Kidney (tissue), 14 donors: ENCODE measurements around the gene OTUB2. TPM values are rescaled to one million over a fixed set of nuclear protein-coding genes. Genes with fewer than 3 reads are reported as not detected.

ENCODE experiments used
- DNase-seq, 5 donors: peaks; one replicate each; pipeline ENCODE4 v3.0.0-alpha.2; 2013 to 2020
- FAIRE-seq: peaks from 2 replicates; lab custom pipeline; 2012; peaks lifted over from hg19 to GRCh38; lab: Jason Lieb, UNC
- H3K27ac ChIP-seq, 2 donors: one replicate each; pipeline ENCODE4 v1.7.0; 2013; ENCODE audit warnings: low read depth in 2 of 2, low read length in 2 of 2, inconsistent platforms in 1 of 2
- H3K27me3 ChIP-seq: one replicate; pipeline ENCODE4 v1.7.1; 2013; ENCODE audit warnings: low read length, inconsistent platforms; ENCODE audit not compliant: control insufficient read depth, insufficient read depth
- H3K36me3 ChIP-seq, 3 donors: one replicate each; pipeline versions ENCODE4 v1.7.0 to v1.7.1; 2013; ENCODE audit warnings: low read length in 3 of 3, control low read depth in 1 of 3, inconsistent platforms in 1 of 3; ENCODE audit not compliant: insufficient read depth in 3 of 3, control insufficient read depth in 2 of 3
- H3K4me1 ChIP-seq, 3 donors: one replicate each; pipeline versions ENCODE4 v1.7.0 to v1.7.1; 2013; ENCODE audit warnings: low read length in 3 of 3, inconsistent platforms in 1 of 3, low read depth in 1 of 3; ENCODE audit not compliant: control insufficient read depth in 2 of 3, insufficient read depth in 2 of 3
- H3K4me3 ChIP-seq, 3 donors: one replicate each; pipeline versions ENCODE4 v1.7.0 to v1.8.1; 2013; ENCODE audit warnings: low read length in 3 of 3, control low read depth in 1 of 3, inconsistent platforms in 1 of 3
- H3K9ac ChIP-seq, 3 donors: one replicate each; pipeline versions ENCODE4 v1.7.0 to v1.7.1; 2013; ENCODE audit warnings: low read length in 3 of 3, control low read depth in 1 of 3, inconsistent platforms in 1 of 3
- H3K9me3 ChIP-seq, 3 donors: one replicate each; pipeline versions ENCODE4 v1.7.0 to v1.7.1; 2013; ENCODE audit warnings: low read length in 3 of 3, control low read depth in 1 of 3, inconsistent platforms in 1 of 3; ENCODE audit not compliant: control insufficient read depth in 2 of 3, insufficient read depth in 1 of 3
- intact Hi-C: fragments of 100-400 bp; cut with DNase I; formaldehyde crosslinking; loops from one replicate; pipeline ENCODE4 v1.11.1; 2022
- polyA plus RNA-seq: library from polyadenylated mRNA; stranded (reverse); fragments of 350-450 nt; fragmentation: Illumina TruSeq; extraction: RNeasy Lipid Tissue Mini Kit (QIAGEN cat#74804); gene quantifications from one replicate; pipeline ENCODE4 v1.2.3, GENCODE V29; 2014; ENCODE audit warnings: low read depth, low replicate concordance; ENCODE audit not compliant: insufficient read depth
- total RNA-seq: library from RNA; stranded (reverse); fragmentation: NEBNext Ultra II Directional; extraction: Animal tissue kit (Norgen Biotek cat#: 25700); gene quantifications from one replicate; pipeline ENCODE4 v1.2.1, GENCODE V29; 2021
- TF ChIP-seq, protein P1 (sequence below): IDR thresholded peaks from 3 replicates; pipeline ENCODE4 v1.5.1; 2012; ENCODE audit warnings: mild to moderate bottlenecking, moderate library complexity, borderline replicate concordance; ENCODE audit not compliant: insufficient read depth; ENCODE audit errors: extremely low read depth
- donor health status: control.
- donor health status: control.
- donor health status: control.
- donor health status: control.
- donor health status: control.
- donor health status: DM: yes; HTN: yes; CAD: no.
- donor health status: Normal renal cell carcinoma (clear cell type).

OTUB2 gene
- total and polyA plus RNA-seq, 2 donors from 2014 or later, result 1.1 to 1.6 TPM

DNA sequence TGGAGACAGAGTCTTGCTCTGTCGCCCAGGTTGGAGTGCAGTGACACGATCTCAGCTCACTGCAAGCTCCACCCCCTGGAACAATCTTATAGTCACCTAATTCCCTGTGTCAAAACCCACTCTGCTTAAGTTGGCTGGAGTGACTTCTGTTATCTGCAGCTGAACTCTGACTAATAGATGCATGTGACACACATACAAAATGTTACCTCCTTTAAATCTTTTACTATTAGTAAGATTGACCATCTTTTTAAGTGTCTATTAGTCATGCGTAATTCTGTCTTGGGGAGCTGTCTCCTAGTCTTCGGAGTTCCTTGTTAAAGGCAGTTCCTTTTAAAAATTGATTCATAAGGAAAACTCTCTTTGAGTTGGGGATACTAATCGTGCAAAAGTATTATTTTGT lies 62.4 kb downstream of the OTUB2 start:
- Histone ChIP-seq H3K27me3 (no peaks in the 10 kb centered on the region), H3K9ac (no peak overlapping the region), H3K4me1 (no peaks in the 10 kb centered on the region), H3K4me3 (no peak overlapping the region), H3K27ac (no peak overlapping the region), H3K36me3 (no peaks in the 10 kb centered on the region), H3K9me3 (no peaks in the 10 kb centered on the region)
- TF ChIP-seq, protein P1, sequence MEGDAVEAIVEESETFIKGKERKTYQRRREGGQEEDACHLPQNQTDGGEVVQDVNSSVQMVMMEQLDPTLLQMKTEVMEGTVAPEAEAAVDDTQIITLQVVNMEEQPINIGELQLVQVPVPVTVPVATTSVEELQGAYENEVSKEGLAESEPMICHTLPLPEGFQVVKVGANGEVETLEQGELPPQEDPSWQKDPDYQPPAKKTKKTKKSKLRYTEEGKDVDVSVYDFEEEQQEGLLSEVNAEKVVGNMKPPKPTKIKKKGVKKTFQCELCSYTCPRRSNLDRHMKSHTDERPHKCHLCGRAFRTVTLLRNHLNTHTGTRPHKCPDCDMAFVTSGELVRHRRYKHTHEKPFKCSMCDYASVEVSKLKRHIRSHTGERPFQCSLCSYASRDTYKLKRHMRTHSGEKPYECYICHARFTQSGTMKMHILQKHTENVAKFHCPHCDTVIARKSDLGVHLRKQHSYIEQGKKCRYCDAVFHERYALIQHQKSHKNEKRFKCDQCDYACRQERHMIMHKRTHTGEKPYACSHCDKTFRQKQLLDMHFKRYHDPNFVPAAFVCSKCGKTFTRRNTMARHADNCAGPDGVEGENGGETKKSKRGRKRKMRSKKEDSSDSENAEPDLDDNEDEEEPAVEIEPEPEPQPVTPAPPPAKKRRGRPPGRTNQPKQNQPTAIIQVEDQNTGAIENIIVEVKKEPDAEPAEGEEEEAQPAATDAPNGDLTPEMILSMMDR, result no peak
- intact Hi-C loops, result no loop called here
- FAIRE-seq (no peak), DNase-seq (no peak)

DNA sequence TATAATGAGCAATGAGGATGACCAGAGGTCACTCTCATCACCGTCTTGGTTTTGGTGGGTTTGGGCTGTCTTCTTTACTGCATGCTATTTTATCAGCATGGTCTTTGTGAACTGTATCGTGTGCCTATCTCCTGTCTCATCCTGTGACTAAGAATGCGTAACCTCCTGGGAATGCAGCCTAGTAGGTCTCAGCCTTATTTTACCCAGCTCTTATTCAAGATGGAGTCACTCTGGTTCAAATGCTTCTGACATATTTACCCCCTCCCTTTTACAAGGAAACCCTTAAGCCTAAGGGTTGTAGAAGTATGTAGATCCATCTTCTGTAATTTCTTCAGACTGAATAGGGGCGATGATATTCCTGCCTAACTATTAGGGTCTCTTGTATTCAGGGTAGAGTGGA lies 63.3 kb downstream of the OTUB2 start:
- FAIRE-seq (no peak), DNase-seq (no peak)
- no peaks in the 10 kb centered on the region for H3K27me3 ChIP-seq
- no peak overlapping the region for H3K4me3 ChIP-seq
- intact Hi-C loops, result no loop called here
- H3K27ac ChIP-seq, result no peak overlapping the region
- H3K4me1 ChIP-seq, result no peaks in the 10 kb centered on the region
- H3K9me3 ChIP-seq, result no peaks in the 10 kb centered on the region
- no peaks in the 10 kb centered on the region for H3K36me3 ChIP-seq
- TF ChIP-seq, protein P1, result no peak
- H3K9ac ChIP-seq, result no peak overlapping the region

DNA sequence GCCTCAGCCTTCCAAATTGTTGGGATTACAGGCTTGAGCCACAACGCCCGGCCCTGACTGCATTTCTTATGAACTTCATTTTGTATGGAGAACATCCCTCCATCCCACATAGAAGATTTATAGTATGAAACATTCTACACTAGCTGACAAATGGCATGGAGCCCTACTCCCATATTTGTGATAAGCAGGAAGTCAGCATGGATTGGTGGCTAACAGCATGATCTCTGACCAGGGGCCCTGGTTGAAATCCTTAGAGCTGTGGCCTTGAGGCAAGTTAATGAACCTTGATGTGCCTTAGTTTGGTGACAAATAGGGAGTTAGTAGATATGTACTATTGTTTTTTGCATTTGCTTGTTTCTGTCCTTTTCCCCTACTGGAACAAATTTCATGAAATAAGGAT lies 67.3 kb downstream of the OTUB2 start:
- no peaks in the 10 kb centered on the region for H3K27me3 ChIP-seq
- no peaks in the 10 kb centered on the region for H3K4me1 ChIP-seq
- no peaks in the 10 kb centered on the region for H3K36me3 ChIP-seq
- no peaks in the 10 kb centered on the region for H3K9me3 ChIP-seq
- intact Hi-C loops, result no loop called here
- FAIRE-seq (no peak), DNase-seq (no peak)
- H3K27ac ChIP-seq, result no peak overlapping the region
- TF ChIP-seq, protein P1, result no peak
- H3K9ac ChIP-seq, result no peak overlapping the region
- no peak overlapping the region for H3K4me3 ChIP-seq

DNA sequence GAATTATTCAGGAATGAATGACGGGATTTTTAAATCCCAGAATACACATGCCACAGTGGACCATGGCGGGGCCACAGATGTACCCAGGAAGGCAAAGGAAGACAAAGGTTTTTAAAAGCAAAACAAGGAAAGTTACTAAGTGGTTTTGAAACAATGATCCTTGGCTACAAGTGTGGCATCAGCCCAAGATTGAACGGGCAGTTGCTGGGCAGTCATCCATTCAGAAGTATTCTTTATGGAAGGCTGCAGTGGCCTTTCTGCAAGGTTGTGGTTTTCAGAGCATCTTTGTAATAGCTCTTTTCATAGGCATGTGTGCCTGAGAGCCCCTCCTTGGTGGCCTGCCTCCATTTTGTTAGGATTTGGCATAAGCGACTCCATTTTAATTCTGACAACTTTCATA lies 71.0 kb downstream of the OTUB2 start:
- TF ChIP-seq, protein P1, result no peak
- H3K27me3 ChIP-seq, result no peaks in the 10 kb centered on the region
- H3K9ac ChIP-seq, result no peak overlapping the region
- H3K4me1 ChIP-seq, result no peaks in the 10 kb centered on the region
- no peak overlapping the region for H3K4me3 ChIP-seq
- H3K27ac ChIP-seq, result no peak overlapping the region
- intact Hi-C loops, result no loop called here
- H3K9me3 ChIP-seq, result no peaks in the 10 kb centered on the region
- no peak for FAIRE-seq
- H3K36me3 ChIP-seq, result no peaks in the 10 kb centered on the region
- DNase-seq, result no peak
